HepG2 (cell line): ENCODE results near the gene HDAC10. TPM values are rescaled to one million over a fixed set of nuclear protein-coding genes. Genes with fewer than 3 reads are reported as not detected.
A peak's percentile ranks its signal among the peaks of the same experiment; 100 is the strongest.

Source experiments
- ATAC-seq: fragments of 200-7000 bp; cut with Tn5 transposase; 3 replicates; pipeline ENCODE4 v1.9.1; 2020; ENCODE audit warnings: mild to moderate bottlenecking, moderate library complexity
- BruUV-seq: library from RNA; stranded (reverse); fragments of 400-500 nt; replicated peaks from 2 replicates; lab custom pipeline; 2021; lab: Mats Ljungman, UMichigan
- CTCF ChIA-PET: fragments of 300-600 bp; formaldehyde crosslinking; extraction: SDS; loops from one replicate; lab custom pipeline; 2021; ENCODE audit warnings: low total read pairs, inconsistent platforms, low intra/inter-chr PET ratio; lab: Yijun Ruan, JAX
- POLR2A ChIA-PET: fragments of 350-600 bp; sonication (Branson Sonifier 250); formaldehyde crosslinking; loops from one replicate; lab custom pipeline; 2020; ENCODE audit warnings: antibody characterized with exemption, inconsistent platforms; lab: Yijun Ruan, JAX
- DNase-seq: peaks from one replicate; pipeline ENCODE4 v3.0.0-alpha.2; 2015; ENCODE audit warnings: low spot score
- FAIRE-seq: peaks from 3 replicates; lab custom pipeline; 2011; peaks lifted over from hg19 to GRCh38; lab: Jason Lieb, UNC
- H2AFZ ChIP-seq: one replicate; pipeline ENCODE4 v1.6.1; 2011; ENCODE audit warnings: low read length, inconsistent platforms
- H3K27ac ChIP-seq: fragments of 300-600 bp; 3 replicates; pipeline ENCODE4 v1.8.0; 2011; ENCODE audit warnings: mixed run types, mild to moderate bottlenecking, mixed read lengths, low read length, inconsistent platforms; ENCODE audit not compliant: insufficient read depth; ENCODE audit errors: extremely low read length
- H3K27me3 ChIP-seq, 2 experiments: fragments of 200-600 bp in 1 of 2; 2 replicates in 1 of 2; 3 replicates in 1 of 2; pipeline versions ENCODE4 v1.6.0 to v1.8.0; 2011; ENCODE audit warnings: low read length in 2 of 2, mild to moderate bottlenecking in 2 of 2, moderate library complexity in 2 of 2, inconsistent platforms in 1 of 2; ENCODE audit not compliant: insufficient read depth in 2 of 2, control insufficient read depth in 1 of 2
- H3K36me3 ChIP-seq, 2 experiments: fragments of 200-600 bp in 1 of 2; replicated peaks in 1 of 2; 2 replicates in 1 of 2; 3 replicates in 1 of 2; pipeline versions ENCODE4 v1.5.1 to v1.8.0; 2011; ENCODE audit warnings: low read length in 2 of 2, inconsistent platforms in 1 of 2; ENCODE audit not compliant: insufficient read depth in 2 of 2, control insufficient read depth in 1 of 2
- H3K4me1 ChIP-seq: 2 replicates; pipeline ENCODE4 v1.5.1; 2012; ENCODE audit warnings: low read length, inconsistent platforms; ENCODE audit not compliant: insufficient read depth
- H3K4me2 ChIP-seq: 2 replicates; pipeline ENCODE4 v1.6.0; 2011; ENCODE audit warnings: low read depth, low read length, inconsistent platforms
- H3K4me3 ChIP-seq, 3 experiments: fragments of 200-600 bp in 1 of 3; sonication (generic), shearing (Covaris generic) in 1 of 3; replicated peaks in 1 of 3; 2 replicates each; pipeline ENCODE4 v1.5.1; 2011 to 2016; ENCODE audit warnings: low read length in 3 of 3, inconsistent platforms in 2 of 3, low read depth in 2 of 3, mild to moderate bottlenecking in 2 of 3, control low read depth in 1 of 3, mixed read lengths in 1 of 3; ENCODE audit not compliant: insufficient read depth in 1 of 3
- H3K79me2 ChIP-seq: one replicate; pipeline ENCODE4 v1.6.1; 2011; ENCODE audit warnings: low read length, inconsistent platforms; ENCODE audit not compliant: insufficient read depth
- H3K9ac ChIP-seq: 2 replicates; pipeline ENCODE4 v1.6.0; 2011; ENCODE audit warnings: mild to moderate bottlenecking, low read depth, low read length, inconsistent platforms; ENCODE audit not compliant: insufficient read depth
- H3K9me3 ChIP-seq: 2 replicates; pipeline ENCODE4 v1.5.1; 2012; ENCODE audit warnings: mild to moderate bottlenecking, low read length
- H4K20me1 ChIP-seq: 2 replicates; pipeline ENCODE4 v1.6.0; 2011; ENCODE audit warnings: inconsistent platforms, mild to moderate bottlenecking, low read length, moderate library complexity; ENCODE audit not compliant: insufficient read depth
- CSRNP2 ChIP-seq: sonication (generic); formaldehyde crosslinking; conservative IDR thresholded peaks from 2 replicates; pipeline ENCODE4 v1.8.0; 2022; ENCODE audit warnings: low read depth, missing genetic modification reagents
- ESRRA ChIP-seq: sonication (generic); formaldehyde crosslinking; IDR thresholded peaks from 2 replicates; pipeline ENCODE4 v1.5.1; 2020; ENCODE audit warnings: mild to moderate bottlenecking, low read depth, missing genetic modification reagents
- GFI1 ChIP-seq: sonication (generic); formaldehyde crosslinking; IDR thresholded peaks from 2 replicates; pipeline ENCODE4 v1.5.0; 2020; ENCODE audit warnings: missing genetic modification reagents, mild to moderate bottlenecking, borderline replicate concordance
- MAFK ChIP-seq, 2 experiments: IDR thresholded peaks in 1 of 2; conservative IDR thresholded peaks in 1 of 2; 2 replicates each; pipeline ENCODE4 v1.6.1; 2011; ENCODE audit warnings: improper control_type of control experiment in 2 of 2, low read length in 2 of 2
- RCOR2 ChIP-seq: IDR thresholded peaks from 2 replicates; pipeline ENCODE4 v1.6.1; 2016; ENCODE audit warnings: missing biosample characterization, missing genetic modification reagents
- ZNF253 ChIP-seq: sonication (generic); formaldehyde crosslinking; IDR thresholded peaks from 2 replicates; pipeline ENCODE4 v1.8.0; 2022; ENCODE audit warnings: mild to moderate bottlenecking, missing genetic modification reagents, borderline replicate concordance
- ZNF335 ChIP-seq: sonication (generic); formaldehyde crosslinking; IDR thresholded peaks from 2 replicates; pipeline ENCODE4 v1.4.0; 2020; ENCODE audit warnings: missing genetic modification reagents
- ZNF782 ChIP-seq: sonication (generic); formaldehyde crosslinking; IDR thresholded peaks from 2 replicates; pipeline ENCODE4 v1.4.0; 2020; ENCODE audit warnings: missing genetic modification reagents, mild to moderate bottlenecking, borderline replicate concordance
- WGBS: methylation state at CpG from one replicate; pipeline ENCODE4 v1.1.6; 2017; ENCODE audit warnings: low lambda C conversion rate; 5-methylcytosine and 5-hydroxymethylcytosine counted together
- in situ Hi-C: cut with HindIII; loops from 2 replicates; pipeline ENCODE4 v1.10.0; 2017; ENCODE audit warnings: low pct_unique_long_range_greater_than_20kb; ENCODE audit not compliant: extremely low pct_ligation_motif_present
- intact Hi-C: fragments of 100-400 bp; cut with micrococcal nuclease; formaldehyde crosslinking; loops from one replicate; pipeline ENCODE4 v1.10.0; 2022; ENCODE audit not compliant: unreplicated experiment
- polyA plus RNA-seq, 8 experiments: library from polyadenylated mRNA; depleted of rRNA in 3 of 8; stranded (reverse) in 7 of 8; unstranded in 1 of 8; fragments of >200 nt; fragmentation: Illumina TruSeq in 4 of 8; extraction: Trizol in 4 of 8; gene quantifications; 2 replicates each; pipeline versions ENCODE4 v1.2.1 to v1.2.3, GENCODE V29; 2011 to 2016; ENCODE audit warnings: low read depth in 4 of 8, missing spikeins in 1 of 8, mixed read lengths in 1 of 8; ENCODE audit not compliant: insufficient read depth in 1 of 8
- total RNA-seq, 5 experiments: library from RNA; depleted of rRNA; stranded (reverse); fragments of >200 nt; fragmentation: Illumina TruSeq; extraction: Trizol; gene quantifications; 2 replicates each; pipeline ENCODE4 v1.2.3, GENCODE V29; 2016; ENCODE audit warnings: low read depth in 1 of 5
- TF ChIP-seq, protein P1 (sequence below): sonication (generic); formaldehyde crosslinking; IDR thresholded peaks from 2 replicates; pipeline ENCODE4 v1.5.0; 2020; ENCODE audit warnings: mild to moderate bottlenecking, missing genetic modification reagents, moderate library complexity

Gene HDAC10
- total and polyA plus RNA-seq, 2 of the 13 experiments (the other 11 are each of a cell fraction or from before 2014, with no cell fraction given): 13.9 to 14.9 TPM

- Histone ChIP-seq H3K9ac (no peak overlapping the region), H3K36me3 (peaks cover 15 to 23% of the 10 kb centered on the region in 2 experiments; a peak in 4 of 5 replicates), H3K4me2 (no peak overlapping the region), H3K9me3 (no peaks in the 10 kb centered on the region), H3K4me1 (peaks cover 8% of the 10 kb centered on the region; the same call in 1 of the 2 replicates), H3K27ac (no peak overlapping the region), H3K4me3 (no peak overlapping the region), H3K79me2 (peaks cover 30% of the 10 kb centered on the region), H4K20me1 (peaks cover 10% of the 10 kb centered on the region), H2AFZ (no peak overlapping the region), H3K27me3 (no peaks in the 10 kb centered on the region)
- intact Hi-C loops (no loop called here), in situ Hi-C loops (no loop called here)
- peak; percentile 60 for FAIRE-seq
- CTCF ChIA-PET: interaction anchor here (0.7 to 1.2 kb wide), 2 partner anchors 88 to 90 kb away, joined by 3 to 6 read pairs; no protein-coding TSS in a partner anchor
- peak; percentile 34; the same call in 2 of the 3 replicates for ATAC-seq
- TF ChIP-seq ZNF335 (CRISPR knock-in tag) (no peak), CSRNP2 (CRISPR knock-in tag) (no peak), ZNF782 (CRISPR knock-in tag) (no peak), RCOR2 (CRISPR knock-in tag) (no peak), MAFK (conservative IDR thresholded peaks at IDR 0.05 in 1 of 2, IDR thresholded peaks at IDR 0.05 in 1 of 2; ENCODE audit: low read length in 2 of 2) (peak; percentile 11 to 27; a peak in 2 of 4 replicates), GFI1 (CRISPR knock-in tag) (no peak), ZNF253 (no peak), ESRRA (CRISPR knock-in tag) (no peak)
- TF ChIP-seq, protein P1, sequence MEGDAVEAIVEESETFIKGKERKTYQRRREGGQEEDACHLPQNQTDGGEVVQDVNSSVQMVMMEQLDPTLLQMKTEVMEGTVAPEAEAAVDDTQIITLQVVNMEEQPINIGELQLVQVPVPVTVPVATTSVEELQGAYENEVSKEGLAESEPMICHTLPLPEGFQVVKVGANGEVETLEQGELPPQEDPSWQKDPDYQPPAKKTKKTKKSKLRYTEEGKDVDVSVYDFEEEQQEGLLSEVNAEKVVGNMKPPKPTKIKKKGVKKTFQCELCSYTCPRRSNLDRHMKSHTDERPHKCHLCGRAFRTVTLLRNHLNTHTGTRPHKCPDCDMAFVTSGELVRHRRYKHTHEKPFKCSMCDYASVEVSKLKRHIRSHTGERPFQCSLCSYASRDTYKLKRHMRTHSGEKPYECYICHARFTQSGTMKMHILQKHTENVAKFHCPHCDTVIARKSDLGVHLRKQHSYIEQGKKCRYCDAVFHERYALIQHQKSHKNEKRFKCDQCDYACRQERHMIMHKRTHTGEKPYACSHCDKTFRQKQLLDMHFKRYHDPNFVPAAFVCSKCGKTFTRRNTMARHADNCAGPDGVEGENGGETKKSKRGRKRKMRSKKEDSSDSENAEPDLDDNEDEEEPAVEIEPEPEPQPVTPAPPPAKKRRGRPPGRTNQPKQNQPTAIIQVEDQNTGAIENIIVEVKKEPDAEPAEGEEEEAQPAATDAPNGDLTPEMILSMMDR (CRISPR knock-in tag): peak; percentile 57
- BruUV-seq: no TSS peak
- 79% methylated on average over 9 of the region's 11 CpGs for WGBS
- POLR2A ChIA-PET: interaction anchor here (0.7 kb wide), 1 partner anchor 9 kb away, joined by 3 read pairs; no protein-coding TSS in a partner anchor
- DNase-seq: no peak
Observed at GRCh38 chr22:50236731-50237409, 14.2 kb downstream of the HDAC10 start.
